T-helper 2 cell treated with Interferon-gamma antibody and Interleukin-4, amounts not matched to agents 100 ng/mL and 5 ng/mL, for 36 hours (primary cell): Measurements from ENCODE around the gene SGO2. TPM values are rescaled to one million over a fixed set of nuclear protein-coding genes. Genes with fewer than 3 reads are reported as not detected.

ENCODE experiments used
- intact Hi-C: fragments of 100-400 bp; cut with micrococcal nuclease; formaldehyde crosslinking; loops from one replicate; pipeline ENCODE4 v1.15.1; 2023
- total RNA-seq: library from RNA; stranded (reverse); gene quantifications from 2 replicates; pipeline ENCODE4 v1.2.3, GENCODE V29; 2022

SGO2 gene
- 45.0 and 46.8 TPM in 2 replicates for total RNA-seq

GRCh38 chr2:200525882-200526651, at the start of gene SGO2:
Gene SGO2 (plus strand): TSS chr2:200526207. CDS start chr2:200532976, 6,769 bp downstream.
- intact Hi-C loops: loop anchor here (1.0 to 5.0 kb wide), 10 partner anchors 16 to 925 kb away; partner anchors contain the start of genes BZW1, C2orf69, CLK1 and KCTD18

- intact Hi-C loops: no loop called here
Observed at GRCh38 chr2:200476836-200477235, 49.2 kb upstream of the SGO2 start.

GRCh38 chr2:200477667-200478131, 48.3 kb upstream of the SGO2 start:
- intact Hi-C loops: no loop called here

GRCh38 chr2:200479692-200480265, 46.2 kb upstream of the SGO2 start:
- intact Hi-C loops: loop anchor here (5.0 kb wide), 1 partner anchor 172 kb away; the partner anchor contains the start of gene SPATS2L

GRCh38 chr2:200482194-200482593, 43.8 kb upstream of the SGO2 start:
- intact Hi-C loops: loop anchor here (5.0 kb wide), 1 partner anchor 175 kb away; the partner anchor contains the start of gene SPATS2L

GRCh38 chr2:200483729-200484198, 42.2 kb upstream of the SGO2 start:
- intact Hi-C loops: loop anchor here (5.0 kb wide), 1 partner anchor 176 kb away; the partner anchor contains the start of gene SPATS2L

GRCh38 chr2:200484934-200485333, 41.1 kb upstream of the SGO2 start:
- intact Hi-C loops: loop anchor here (5.0 kb wide), 1 partner anchor 178 kb away; the partner anchor contains the start of gene SPATS2L

- intact Hi-C loops: no loop called here
Observed at GRCh38 chr2:200486529-200486928, 39.5 kb upstream of the SGO2 start.

- intact Hi-C loops: no loop called here
Observed at GRCh38 chr2:200488169-200488568, 37.8 kb upstream of the SGO2 start.

GRCh38 chr2:200490001-200490400, 36.0 kb upstream of the SGO2 start:
- intact Hi-C loops: no loop called here

GRCh38 chr2:200492656-200493055, 33.4 kb upstream of the SGO2 start:
- intact Hi-C loops: no loop called here

- intact Hi-C loops: no loop called here
Observed at GRCh38 chr2:200494048-200494447, 32.0 kb upstream of the SGO2 start.

- intact Hi-C loops: no loop called here
Observed at GRCh38 chr2:200496696-200497095, 29.3 kb upstream of the SGO2 start.

GRCh38 chr2:200498402-200499162, 27.4 kb upstream of the SGO2 start:
- intact Hi-C loops: no loop called here

- intact Hi-C loops: no loop called here
Observed at GRCh38 chr2:200502196-200502595, 23.8 kb upstream of the SGO2 start.

- intact Hi-C loops: no loop called here
Observed at GRCh38 chr2:200506679-200507078, 19.3 kb upstream of the SGO2 start.

GRCh38 chr2:200507179-200507578, 18.8 kb upstream of the SGO2 start:
- intact Hi-C loops: no loop called here

GRCh38 chr2:200509235-200509611, 16.8 kb upstream of the SGO2 start:
- intact Hi-C loops: no loop called here

- intact Hi-C loops: loop anchor here (1.0 to 5.0 kb wide), 5 partner anchors 16 to 555 kb away; partner anchors contain the start of genes BZW1, MAIP1, SGO2 and TYW5
Observed at GRCh38 chr2:200509612-200510433, 16.2 kb upstream of the SGO2 start, which contains the start of gene KCTD18. Gene KCTD18 (minus strand): TSS chr2:200510068. CDS start chr2:200507016, 3,052 bp downstream.

- intact Hi-C loops: no loop called here
Observed at GRCh38 chr2:200515155-200515554, 10.9 kb upstream of the SGO2 start.
